HG03097 (cell line): ENCODE data around the gene TENT4B.
"Not testable (repeated sequence)": the region's sequence is repeated elsewhere in the genome, so short reads cannot be mapped to it uniquely, and the experiment has no call there.

Experiments
- ATAC-seq: cut with Tn5 transposase; IDR thresholded peaks from one replicate; pipeline ENCODE4 v1.9.1; 2021; ENCODE audit not compliant: unreplicated experiment, low FRiP score

TENT4B gene

GRCh38 chr16:50152807-50153595 is at the start of gene TENT4B:
TSS of gene TENT4B (plus strand) at chr16:50153306. CDS start at chr16:50153622, 316 bp downstream.
- peak; percentile 75 for ATAC-seq

GRCh38 chr16:50103764-50104163 is 49.3 kb upstream of the TENT4B start:
- no peak for ATAC-seq

GRCh38 chr16:50114357-50115129 is 38.6 kb upstream of the TENT4B start:
- no peak for ATAC-seq

- ATAC-seq, result no peak
Measured at GRCh38 chr16:50120711-50121110, 32.4 kb upstream of the TENT4B start.

- ATAC-seq, result no peak
Measured at GRCh38 chr16:50121278-50121677, 31.8 kb upstream of the TENT4B start.

GRCh38 chr16:50121721-50122445 is 31.2 kb upstream of the TENT4B start:
- no peak for ATAC-seq

- ATAC-seq, result no peak
Measured at GRCh38 chr16:50123417-50123816, 29.7 kb upstream of the TENT4B start.

- ATAC-seq, result no peak
Measured at GRCh38 chr16:50124769-50125168, 28.3 kb upstream of the TENT4B start.

GRCh38 chr16:50126183-50126582 is 26.9 kb upstream of the TENT4B start:
- ATAC-seq, result no peak

GRCh38 chr16:50132571-50132970 is 20.5 kb upstream of the TENT4B start:
- ATAC-seq, result not testable (repeated sequence)

GRCh38 chr16:50133214-50133613 is 19.9 kb upstream of the TENT4B start:
- no peak for ATAC-seq

GRCh38 chr16:50136399-50136798 is 16.7 kb upstream of the TENT4B start:
- ATAC-seq, result no peak

GRCh38 chr16:50137268-50137667 is 15.8 kb upstream of the TENT4B start:
- ATAC-seq, result no peak

GRCh38 chr16:50139580-50139979 is 13.5 kb upstream of the TENT4B start:
- no peak for ATAC-seq

- ATAC-seq, result no peak
Measured at GRCh38 chr16:50144211-50144610, 8.9 kb upstream of the TENT4B start.

- no peak for ATAC-seq
Measured at GRCh38 chr16:50146479-50147435, 6.3 kb upstream of the TENT4B start.

- no peak for ATAC-seq
Measured at GRCh38 chr16:50151322-50151721, 1.8 kb upstream of the TENT4B start.

- no peak for ATAC-seq
Measured at GRCh38 chr16:50151756-50152155, 1.4 kb upstream of the TENT4B start.

- ATAC-seq, result peak; percentile 40
Measured at GRCh38 chr16:50152351-50152806, 727 bp upstream of the TENT4B start.
